Fibroblast of villous mesenchyme (primary cell): ENCODE results near the gene ATXN7L3. TPM values are rescaled to one million over a fixed set of nuclear protein-coding genes. Genes with fewer than 3 reads are reported as not detected.
A peak's percentile ranks its signal among the peaks of the same experiment; 100 is the strongest.

Experiments
- DNase-seq: peaks from one replicate; pipeline ENCODE4 v3.0.0-alpha.2; 2010; ENCODE audit warnings: low read depth
- H3K4me3 ChIP-seq: 2 replicates; pipeline ENCODE4 v1.5.1; 2011; ENCODE audit warnings: low read depth, mild to moderate bottlenecking, low read length
- total RNA-seq: library from RNA; depleted of rRNA; stranded (reverse); fragments of >200 nt; gene quantifications from 2 replicates; pipeline ENCODE4 v1.2.3, GENCODE V29; 2012
- TF ChIP-seq, protein P1 (sequence below): IDR thresholded peaks from 2 replicates; pipeline ENCODE4 v1.5.1; 2012; ENCODE audit warnings: low read depth, mild to moderate bottlenecking, low read length; ENCODE audit not compliant: insufficient read depth

Gene ATXN7L3
- total RNA-seq, 1 donor = 43.6 TPM

DNA sequence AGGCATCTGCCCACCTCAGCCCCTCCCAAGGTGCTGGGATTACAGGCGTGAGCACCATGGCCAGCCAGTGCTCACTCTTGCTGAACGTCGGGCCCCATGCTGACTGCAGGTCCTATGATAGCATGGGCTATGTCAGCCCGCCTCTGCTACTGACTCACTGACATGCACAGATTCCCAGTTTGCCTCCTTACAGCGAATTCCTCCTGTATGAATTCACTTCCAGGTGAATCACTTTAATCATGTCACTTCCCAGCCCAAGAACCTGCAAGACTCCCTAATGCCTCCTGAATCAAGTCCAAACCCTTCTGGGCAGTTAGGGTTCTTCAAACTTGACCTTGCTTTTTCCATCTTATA lies 35.9 kb upstream of the ATXN7L3 start:
- H3K4me3 ChIP-seq = no peak overlapping the region
- TF ChIP-seq, protein P1, sequence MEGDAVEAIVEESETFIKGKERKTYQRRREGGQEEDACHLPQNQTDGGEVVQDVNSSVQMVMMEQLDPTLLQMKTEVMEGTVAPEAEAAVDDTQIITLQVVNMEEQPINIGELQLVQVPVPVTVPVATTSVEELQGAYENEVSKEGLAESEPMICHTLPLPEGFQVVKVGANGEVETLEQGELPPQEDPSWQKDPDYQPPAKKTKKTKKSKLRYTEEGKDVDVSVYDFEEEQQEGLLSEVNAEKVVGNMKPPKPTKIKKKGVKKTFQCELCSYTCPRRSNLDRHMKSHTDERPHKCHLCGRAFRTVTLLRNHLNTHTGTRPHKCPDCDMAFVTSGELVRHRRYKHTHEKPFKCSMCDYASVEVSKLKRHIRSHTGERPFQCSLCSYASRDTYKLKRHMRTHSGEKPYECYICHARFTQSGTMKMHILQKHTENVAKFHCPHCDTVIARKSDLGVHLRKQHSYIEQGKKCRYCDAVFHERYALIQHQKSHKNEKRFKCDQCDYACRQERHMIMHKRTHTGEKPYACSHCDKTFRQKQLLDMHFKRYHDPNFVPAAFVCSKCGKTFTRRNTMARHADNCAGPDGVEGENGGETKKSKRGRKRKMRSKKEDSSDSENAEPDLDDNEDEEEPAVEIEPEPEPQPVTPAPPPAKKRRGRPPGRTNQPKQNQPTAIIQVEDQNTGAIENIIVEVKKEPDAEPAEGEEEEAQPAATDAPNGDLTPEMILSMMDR = no peak
- no peak for DNase-seq

DNA sequence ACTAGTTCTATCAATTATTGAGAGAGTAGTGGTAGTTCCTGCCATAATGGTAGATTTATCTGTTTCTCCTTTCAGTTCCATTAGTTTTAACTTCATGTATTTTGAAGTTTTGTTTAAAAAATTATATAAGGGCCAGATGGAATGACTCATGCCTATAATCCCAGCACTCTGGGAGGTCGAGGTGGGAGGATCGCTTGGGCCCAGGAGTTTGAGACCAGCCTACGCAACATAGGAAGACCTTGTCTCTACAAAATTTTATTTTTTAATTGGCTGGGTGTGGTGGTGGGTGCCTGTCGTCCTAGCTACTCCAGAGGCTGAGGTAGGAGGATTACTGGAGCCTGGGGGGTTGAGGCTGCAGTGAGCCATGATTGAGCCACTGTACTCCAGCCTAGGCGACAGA lies 33.9 kb upstream of the ATXN7L3 start:
- no peak overlapping the region for H3K4me3 ChIP-seq
- TF ChIP-seq, protein P1 = no peak
- DNase-seq = no peak

DNA sequence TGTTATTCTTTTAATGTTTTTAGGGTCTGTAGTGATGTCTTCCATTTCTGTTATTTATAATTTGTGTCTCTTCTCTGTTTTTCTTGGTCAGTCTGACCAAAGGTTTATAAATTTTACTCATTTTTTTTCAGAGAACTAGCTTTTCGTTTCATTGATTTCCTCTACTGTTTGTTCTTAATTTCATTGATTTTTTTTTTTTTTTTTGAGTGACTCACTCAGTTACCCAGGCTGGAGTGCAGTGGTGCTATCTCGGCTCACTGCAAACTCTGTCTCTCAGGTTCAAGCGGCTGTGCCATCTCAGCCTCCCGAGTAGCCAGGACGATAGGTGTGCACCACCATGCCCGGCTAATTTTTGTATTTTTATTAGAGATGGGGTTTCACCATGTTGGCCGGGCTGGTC lies 32.4 kb upstream of the ATXN7L3 start:
- H3K4me3 ChIP-seq = no peak overlapping the region
- DNase-seq = no peak
- TF ChIP-seq, protein P1 = no peak

DNA sequence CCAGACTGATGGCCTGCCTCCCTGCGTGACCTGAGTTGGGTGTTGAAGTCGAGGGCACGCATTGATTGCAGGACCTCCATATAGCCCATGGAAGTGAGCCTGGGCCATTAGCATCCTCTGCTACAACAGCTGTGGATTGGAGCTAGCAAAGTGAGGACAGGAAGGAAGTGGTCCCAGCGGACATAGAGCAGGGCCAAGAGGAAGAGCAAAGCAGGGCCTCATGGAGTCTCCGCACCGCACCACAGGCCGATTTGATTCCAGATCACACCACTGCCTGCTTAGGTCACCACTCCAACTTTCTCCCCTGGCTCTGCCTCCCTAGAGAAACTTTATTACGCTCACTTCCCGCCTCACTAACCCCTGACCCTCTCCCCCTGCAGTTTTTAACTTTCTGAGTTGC lies 30.5 kb upstream of the ATXN7L3 start:
- H3K4me3 ChIP-seq = no peak overlapping the region
- DNase-seq = no peak
- TF ChIP-seq, protein P1 = no peak

DNA sequence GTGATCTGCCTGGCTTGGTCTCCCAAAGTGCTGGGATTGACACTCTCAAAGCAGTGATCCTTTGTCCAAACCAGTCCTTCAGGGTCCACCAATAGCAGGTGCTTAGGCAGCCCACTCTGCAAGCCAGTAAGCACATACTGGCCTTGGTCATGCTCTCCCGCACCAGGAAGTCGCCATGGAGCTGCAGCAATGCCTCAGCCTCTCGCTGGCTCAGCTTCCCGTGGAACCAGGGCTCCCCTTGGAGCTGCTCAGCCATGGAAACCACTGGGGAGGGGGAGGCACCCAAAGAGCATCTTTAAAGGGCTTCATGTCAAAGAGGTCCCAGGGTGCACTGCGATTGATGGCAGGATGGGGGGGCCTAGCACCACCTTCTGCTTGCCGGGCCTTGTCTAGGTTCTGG lies 29.4 kb upstream of the ATXN7L3 start:
- H3K4me3 ChIP-seq = no peak overlapping the region
- TF ChIP-seq, protein P1 = no peak

DNA sequence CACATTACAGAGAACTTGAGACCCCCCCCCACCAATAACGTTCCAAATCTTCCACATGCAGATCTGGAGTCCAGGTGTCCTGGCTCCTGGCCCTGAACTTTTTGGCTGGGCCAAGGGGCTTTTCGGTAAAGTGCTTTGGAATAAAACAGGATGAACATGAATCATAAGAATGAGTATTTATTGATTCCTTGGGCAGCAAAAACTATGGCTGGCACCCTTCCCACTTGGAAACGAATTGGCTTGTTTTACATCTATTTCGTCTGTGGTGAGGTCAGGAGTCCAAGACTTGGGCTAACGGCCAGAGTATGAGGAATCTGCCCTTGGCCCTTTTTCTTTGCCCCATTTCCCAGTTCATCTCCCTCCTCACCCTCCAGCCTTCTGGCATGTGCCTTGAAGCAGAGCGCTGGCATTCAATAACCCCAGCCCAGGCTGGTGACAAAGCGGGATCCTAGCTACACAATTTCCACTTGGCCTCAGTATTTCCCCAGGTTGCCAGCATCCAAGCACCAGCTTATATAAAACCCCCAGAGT lies 23.9 kb upstream of the ATXN7L3 start:
- TF ChIP-seq, protein P1 = no peak
- H3K4me3 ChIP-seq = no peak overlapping the region
- peak; percentile 20 for DNase-seq

More for the DNA sequence above, 29.4 kb upstream of the ATXN7L3 start:
- no peak for DNase-seq
